Lower leg skin (tissue), 3 donors: ENCODE measurements around the gene ITPKB.

Experiments
- CTCF ChIP-seq, 3 donors: fragments of 450-650 bp; IDR thresholded peaks; one replicate each; pipeline ENCODE4 v1.5.1; 2016; ENCODE audit warnings: antibody characterized with exemption in 3 of 3, mild to moderate bottlenecking in 3 of 3, moderate library complexity in 2 of 3
- POLR2A ChIP-seq, 2 donors: fragments of 450-650 bp; IDR thresholded peaks; one replicate each; pipeline ENCODE4 v1.6.1; 2016 to 2017; ENCODE audit warnings: antibody characterized with exemption in 2 of 2, mild to moderate bottlenecking in 1 of 2, moderate library complexity in 1 of 2

- no peak for TF ChIP-seq CTCF (IDR thresholded peaks at IDR 0.05)
- no peak for TF ChIP-seq POLR2A (IDR thresholded peaks at IDR 0.05)
These were observed 50.3 kb downstream of the ITPKB start for GRCh38 chr1:226688808-226689207.
